GM12878 (cell line): ENCODE data around the gene RAP1B. TPM values are rescaled to one million over a fixed set of nuclear protein-coding genes. Genes with fewer than 3 reads are reported as not detected.

ENCODE experiments used
- ATAC-seq: fragments of 200-7000 bp; cut with Tn5 transposase; 3 replicates; pipeline ENCODE4 v1.9.1; 2020; ENCODE audit warnings: mild to moderate bottlenecking, moderate library complexity
- BruUV-seq: library from RNA; stranded (reverse); fragments of 400-500 nt; replicated peaks from 2 replicates; lab custom pipeline; 2021; lab: Mats Ljungman, UMichigan
- CTCF ChIA-PET: fragments of 300-600 bp; sonication (Branson Sonifier 250); formaldehyde crosslinking; extraction: SDS; loops from one replicate; lab custom pipeline; 2021; ENCODE audit warnings: inconsistent platforms; lab: Yijun Ruan, JAX
- POLR2A ChIA-PET: fragments of 350-600 bp; formaldehyde crosslinking; extraction: SDS; loops from one replicate; lab custom pipeline; 2021; ENCODE audit warnings: inconsistent platforms; lab: Charles Lee
- RAD21 ChIA-PET: fragments of 300-600 bp; sonication (Branson Sonifier 250); formaldehyde crosslinking; loops from one replicate; lab custom pipeline; 2023; ENCODE audit warnings: antibody characterized with exemption; ENCODE audit not compliant: unreplicated experiment; lab: Charles Lee
- SMC1A ChIA-PET: fragments of 300-600 bp; sonication (Branson Sonifier 250); formaldehyde crosslinking; loops from one replicate; lab custom pipeline; 2023; ENCODE audit not compliant: unreplicated experiment, uncharacterized antibody; lab: Charles Lee
- DNase-seq: peaks from one replicate; pipeline ENCODE4 v3.0.0-alpha.2; 2011; ENCODE audit warnings: low read depth, low spot score
- FAIRE-seq: peaks from 3 replicates; lab custom pipeline; 2011; peaks lifted over from hg19 to GRCh38; lab: Jason Lieb, UNC
- H2AFZ ChIP-seq: 2 replicates; pipeline ENCODE4 v1.6.0; 2011; ENCODE audit warnings: low read depth, low read length, control low read depth; ENCODE audit not compliant: control insufficient read depth
- H3K27ac ChIP-seq: 2 replicates; pipeline ENCODE4 v1.5.1; 2011; ENCODE audit warnings: control low read depth; ENCODE audit not compliant: control insufficient read depth, insufficient read depth
- H3K27me3 ChIP-seq, 2 experiments: replicated peaks in 1 of 2; 2 replicates each; pipeline versions ENCODE4 v1.6.0 to v1.6.1; 2011; ENCODE audit warnings: low read length in 1 of 2; ENCODE audit not compliant: control insufficient read depth in 2 of 2, insufficient read depth in 2 of 2
- H3K36me3 ChIP-seq, 2 experiments: 2 replicates each; pipeline ENCODE4 v1.5.1; 2011; ENCODE audit warnings: low read length in 1 of 2; ENCODE audit not compliant: control insufficient read depth in 2 of 2, insufficient read depth in 2 of 2
- H3K4me1 ChIP-seq: 2 replicates; pipeline ENCODE4 v1.6.1; 2011; ENCODE audit warnings: mild to moderate bottlenecking, low read length, moderate library complexity, mixed read lengths; ENCODE audit not compliant: control insufficient read depth, insufficient read depth
- H3K4me2 ChIP-seq: 2 replicates; pipeline ENCODE4 v1.6.0; 2011; ENCODE audit warnings: control low read depth; ENCODE audit not compliant: control insufficient read depth, insufficient read depth
- H3K4me3 ChIP-seq: fragments of 200-600 bp; sonication (generic); 2 replicates; pipeline ENCODE4 v1.5.1; 2016
- H3K79me2 ChIP-seq: 2 replicates; pipeline ENCODE4 v1.6.0; 2011; ENCODE audit warnings: low read length; ENCODE audit not compliant: control insufficient read depth, insufficient read depth
- H3K9ac ChIP-seq: 2 replicates; pipeline ENCODE4 v1.8.0; 2011; ENCODE audit warnings: low read length, control low read depth, mixed read lengths; ENCODE audit not compliant: control insufficient read depth, insufficient read depth
- H3K9me3 ChIP-seq: replicated peaks from 3 replicates; pipeline ENCODE4 v1.5.1; 2011; ENCODE audit warnings: mild to moderate bottlenecking, low read length; ENCODE audit not compliant: control insufficient read depth, insufficient read depth
- H4K20me1 ChIP-seq: 2 replicates; pipeline ENCODE4 v1.6.0; 2011; ENCODE audit not compliant: control insufficient read depth, insufficient read depth
- BHLHE40 ChIP-seq, 2 experiments: fragments of 450-650 bp in 1 of 2; IDR thresholded peaks; 2 replicates each; pipeline ENCODE4 v1.6.1; 2011 to 2017; ENCODE audit warnings: low read depth in 2 of 2, borderline replicate concordance in 1 of 2, improper control_type of control experiment in 1 of 2, low read length in 1 of 2, mild to moderate bottlenecking in 1 of 2
- EZH2 ChIP-seq: IDR thresholded peaks from 2 replicates; pipeline ENCODE4 v1.6.1; 2012; ENCODE audit warnings: low read depth, mild to moderate bottlenecking, control low read depth, inconsistent platforms, low read length, borderline replicate concordance; ENCODE audit not compliant: control insufficient read depth
- HDAC2 ChIP-seq: fragments of 200-600 bp; sonication (generic); IDR thresholded peaks from 2 replicates; pipeline ENCODE4 v1.6.1; 2017
- JUNB ChIP-seq: IDR thresholded peaks from 2 replicates; pipeline ENCODE4 v1.6.1; 2016; ENCODE audit warnings: antibody characterized with exemption, mild to moderate bottlenecking
- NFYB ChIP-seq: IDR thresholded peaks from 2 replicates; pipeline ENCODE4 v1.6.1; 2011; ENCODE audit warnings: low read depth, mild to moderate bottlenecking, low read length, improper control_type of control experiment, moderate library complexity; ENCODE audit not compliant: insufficient read depth
- NR2C2 ChIP-seq: IDR thresholded peaks from 2 replicates; pipeline ENCODE4 v1.6.1; 2011; ENCODE audit warnings: borderline replicate concordance, low read depth; ENCODE audit not compliant: control insufficient read depth, insufficient read length
- NRF1 ChIP-seq: conservative IDR thresholded peaks from 2 replicates; pipeline ENCODE4 v1.6.1; 2011; ENCODE audit warnings: mild to moderate bottlenecking, low read depth, low read length, improper control_type of control experiment
- PAX8 ChIP-seq: fragments of 450-650 bp; IDR thresholded peaks from 2 replicates; pipeline ENCODE4 v1.6.1; 2017; ENCODE audit warnings: mild to moderate bottlenecking, moderate library complexity
- SIN3A ChIP-seq: IDR thresholded peaks from 2 replicates; pipeline ENCODE4 v1.6.1; 2012; ENCODE audit warnings: low read depth, low read length, improper control_type of control experiment
- SRF ChIP-seq, 2 experiments: IDR thresholded peaks; 2 replicates each; pipeline ENCODE4 v1.6.1; 2011; ENCODE audit warnings: low read depth in 2 of 2, low read length in 2 of 2, mild to moderate bottlenecking in 1 of 2, moderate library complexity in 1 of 2
- WRNIP1 ChIP-seq: IDR thresholded peaks from 2 replicates; pipeline ENCODE4 v1.6.1; 2011; ENCODE audit warnings: low read depth, low read length, improper control_type of control experiment, borderline replicate concordance
- YBX1 ChIP-seq: fragments of 450-650 bp; IDR thresholded peaks from 2 replicates; pipeline ENCODE4 v1.6.1; 2016; ENCODE audit warnings: antibody characterized with exemption
- ZNF217 ChIP-seq: fragments of 450-650 bp; IDR thresholded peaks from 2 replicates; pipeline ENCODE4 v1.6.1; 2017; ENCODE audit warnings: antibody characterized with exemption, mild to moderate bottlenecking
- ZNF24 ChIP-seq: fragments of 450-650 bp; IDR thresholded peaks from 2 replicates; pipeline ENCODE4 v1.6.1; 2017; ENCODE audit warnings: antibody characterized with exemption, mild to moderate bottlenecking
- WGBS: methylation state at CpG from one replicate; pipeline ENCODE4 v1.1.6; 2016; ENCODE audit warnings: low lambda C conversion rate; ENCODE audit not compliant: insufficient replicate concordance, insufficient coverage; ENCODE audit errors: missing lambda C conversion rate; 5-methylcytosine and 5-hydroxymethylcytosine counted together
- in situ Hi-C: fragments of 300-500 bp; cut with MboI; formaldehyde crosslinking; loops from 9 replicates; pipeline ENCODE4 v1.14.3; 2018; ENCODE audit warnings: mixed read lengths
- intact Hi-C: fragments of 100-400 bp; cut with micrococcal nuclease; formaldehyde crosslinking; loops from one replicate; pipeline ENCODE4 v1.14.2; 2022; ENCODE audit not compliant: unreplicated experiment
- polyA plus RNA-seq, 11 experiments: library from polyadenylated mRNA; depleted of rRNA in 4 of 11; unstranded in 6 of 11; stranded (reverse) in 5 of 11; fragments of >200 nt; fragmentation: Nextera tagmentation in 4 of 11; fragmentation: Illumina TruSeq in 1 of 11; extraction: Ambion mirVana in 4 of 11; extraction: Trizol in 1 of 11; gene quantifications; 1 replicate in 1 of 11; 2 replicates in 10 of 11; pipeline versions ENCODE4 v1.2.1 to v1.2.3, GENCODE V29; 2011 to 2016; ENCODE audit warnings: inconsistent platforms in 2 of 11, missing spikeins in 2 of 11, low read depth in 1 of 11
- total RNA-seq, 4 experiments: library from RNA; depleted of rRNA in 3 of 4; stranded (reverse); fragments of >200 nt in 3 of 4; fragmentation: Illumina TruSeq in 1 of 4; extraction: Trizol in 1 of 4; gene quantifications; 2 replicates each; pipeline versions ENCODE4 v1.2.1 to v1.2.3, GENCODE V29; 2013 to 2021
- TF ChIP-seq, protein P1 (sequence below): fragments of 450-650 bp; formaldehyde crosslinking; IDR thresholded peaks from 2 replicates; pipeline ENCODE4 v1.4.0; 2022; ENCODE audit warnings: mild to moderate bottlenecking, moderate library complexity
- TF ChIP-seq, protein P2 (sequence below): fragments of 450-650 bp; IDR thresholded peaks from 2 replicates; pipeline ENCODE4 v1.6.1; 2017; ENCODE audit warnings: borderline replicate concordance
- TF ChIP-seq, protein P3 (sequence below): IDR thresholded peaks from 2 replicates; pipeline ENCODE4 v1.6.1; 2012; ENCODE audit warnings: low read depth, low read length, improper control_type of control experiment
- TF ChIP-seq, protein P4 (sequence below): fragments of 450-650 bp; conservative IDR thresholded peaks from 2 replicates; pipeline ENCODE4 v1.6.1; 2017; ENCODE audit warnings: mild to moderate bottlenecking, moderate library complexity

RAP1B gene
- total and polyA plus RNA-seq, 10 of the 15 experiments (the other 5 are each of a cell fraction or from before 2014, with no cell fraction given), result 88.9 to 219 (median 127) TPM

DNA sequence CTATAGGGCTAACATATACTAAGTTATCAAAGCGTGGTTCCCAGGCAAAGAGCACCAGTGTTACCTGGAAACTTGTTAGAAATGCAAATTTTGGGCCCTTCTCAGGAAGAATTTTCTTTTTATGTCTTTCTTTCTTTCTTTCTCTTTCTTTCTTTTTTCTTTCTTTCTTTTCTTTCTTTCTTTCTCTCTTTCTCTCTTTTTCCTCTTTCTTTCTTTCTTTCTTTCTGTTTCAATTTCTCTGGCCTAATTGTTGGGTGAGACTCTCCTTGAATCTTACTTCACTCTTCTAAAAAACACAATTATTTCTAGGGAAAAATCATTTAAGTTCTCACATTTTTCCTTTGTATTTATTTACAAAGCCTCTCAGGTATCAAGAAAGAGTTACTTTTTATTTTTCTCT lies 46.5 kb upstream of the RAP1B start:
- CTCF ChIA-PET, result interaction anchor here (1.0 kb wide), 3 partner anchors 11 to 248 kb away, joined by 3 to 4 read pairs (median 3); no protein-coding TSS in a partner anchor

More for the DNA sequence above, 46.5 kb upstream of the RAP1B start:
- Histone ChIP-seq H2AFZ (no peak overlapping the region), H3K4me2 (no peak overlapping the region), H4K20me1 (no peaks in the 10 kb centered on the region), H3K4me1 (peaks cover 3% of the 10 kb centered on the region; the same call in 1 of the 2 replicates), H3K36me3 (no peaks in the 10 kb centered on the region), H3K4me3 (no peak overlapping the region), H3K9me3 (no peaks in the 10 kb centered on the region), H3K79me2 (no peaks in the 10 kb centered on the region), H3K27me3 (no peaks in the 10 kb centered on the region), H3K9ac (no peak overlapping the region), H3K27ac (no peak overlapping the region)
- POLR2A ChIA-PET, result interaction anchor here (0.7 to 0.8 kb wide), 2 partner anchors 86 to 149 kb away, joined by 3 read pairs; no protein-coding TSS in a partner anchor
- ATAC-seq (no peak), FAIRE-seq (no peak), DNase-seq (no peak)
- RAD21 ChIA-PET, result no interaction called here
- in situ Hi-C loops (no loop called here), intact Hi-C loops (no loop called here)
- no TSS peak for BruUV-seq
- SMC1A ChIA-PET, result interaction anchor here (1.1 kb wide), 1 partner anchor 221 kb away, joined by 3 read pairs; no protein-coding TSS in a partner anchor
- TF ChIP-seq NRF1 (no peak), ZNF24 (no peak), HDAC2 (no peak), YBX1 (no peak), SRF (IDR thresholded peaks at IDR 0.05; ENCODE audit: low read depth in 2 of 2, low read length in 2 of 2) (no peak), BHLHE40 (IDR thresholded peaks at IDR 0.05; ENCODE audit: borderline replicate concordance in 1 of 2, low read depth in 2 of 2, low read length in 1 of 2) (no peak), EZH2 (no peak), PAX8 (no peak), WRNIP1 (no peak), ZNF217 (no peak), NR2C2 (no peak), JUNB (no peak), NFYB (no peak), SIN3A (no peak)
- TF ChIP-seq, protein P1, sequence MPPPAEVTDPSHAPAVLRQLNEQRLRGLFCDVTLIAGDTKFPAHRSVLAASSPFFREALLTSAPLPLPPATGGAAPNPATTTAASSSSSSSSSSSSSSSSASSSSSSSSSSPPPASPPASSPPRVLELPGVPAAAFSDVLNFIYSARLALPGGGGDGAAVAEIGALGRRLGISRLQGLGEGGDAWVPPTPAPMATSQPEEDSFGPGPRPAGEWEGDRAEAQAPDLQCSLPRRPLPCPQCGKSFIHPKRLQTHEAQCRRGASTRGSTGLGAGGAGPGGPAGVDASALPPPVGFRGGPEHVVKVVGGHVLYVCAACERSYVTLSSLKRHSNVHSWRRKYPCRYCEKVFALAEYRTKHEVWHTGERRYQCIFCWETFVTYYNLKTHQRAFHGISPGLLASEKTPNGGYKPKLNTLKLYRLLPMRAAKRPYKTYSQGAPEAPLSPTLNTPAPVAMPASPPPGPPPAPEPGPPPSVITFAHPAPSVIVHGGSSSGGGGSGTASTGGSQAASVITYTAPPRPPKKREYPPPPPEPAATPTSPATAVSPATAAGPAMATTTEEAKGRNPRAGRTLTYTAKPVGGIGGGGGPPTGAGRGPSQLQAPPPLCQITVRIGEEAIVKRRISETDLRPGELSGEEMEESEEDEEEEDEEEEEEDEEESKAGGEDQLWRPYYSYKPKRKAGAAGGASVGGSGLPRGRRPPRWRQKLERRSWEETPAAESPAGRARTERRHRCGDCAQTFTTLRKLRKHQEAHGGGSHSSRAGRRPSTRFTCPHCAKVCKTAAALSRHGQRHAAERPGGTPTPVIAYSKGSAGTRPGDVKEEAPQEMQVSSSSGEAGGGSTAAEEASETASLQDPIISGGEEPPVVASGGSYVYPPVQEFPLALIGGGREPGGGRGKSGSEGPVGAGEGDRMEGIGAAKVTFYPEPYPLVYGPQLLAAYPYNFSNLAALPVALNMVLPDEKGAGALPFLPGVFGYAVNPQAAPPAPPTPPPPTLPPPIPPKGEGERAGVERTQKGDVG, result no peak
- TF ChIP-seq, protein P2, sequence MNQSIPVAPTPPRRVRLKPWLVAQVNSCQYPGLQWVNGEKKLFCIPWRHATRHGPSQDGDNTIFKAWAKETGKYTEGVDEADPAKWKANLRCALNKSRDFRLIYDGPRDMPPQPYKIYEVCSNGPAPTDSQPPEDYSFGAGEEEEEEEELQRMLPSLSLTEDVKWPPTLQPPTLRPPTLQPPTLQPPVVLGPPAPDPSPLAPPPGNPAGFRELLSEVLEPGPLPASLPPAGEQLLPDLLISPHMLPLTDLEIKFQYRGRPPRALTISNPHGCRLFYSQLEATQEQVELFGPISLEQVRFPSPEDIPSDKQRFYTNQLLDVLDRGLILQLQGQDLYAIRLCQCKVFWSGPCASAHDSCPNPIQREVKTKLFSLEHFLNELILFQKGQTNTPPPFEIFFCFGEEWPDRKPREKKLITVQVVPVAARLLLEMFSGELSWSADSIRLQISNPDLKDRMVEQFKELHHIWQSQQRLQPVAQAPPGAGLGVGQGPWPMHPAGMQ, result no peak
- TF ChIP-seq, protein P3, sequence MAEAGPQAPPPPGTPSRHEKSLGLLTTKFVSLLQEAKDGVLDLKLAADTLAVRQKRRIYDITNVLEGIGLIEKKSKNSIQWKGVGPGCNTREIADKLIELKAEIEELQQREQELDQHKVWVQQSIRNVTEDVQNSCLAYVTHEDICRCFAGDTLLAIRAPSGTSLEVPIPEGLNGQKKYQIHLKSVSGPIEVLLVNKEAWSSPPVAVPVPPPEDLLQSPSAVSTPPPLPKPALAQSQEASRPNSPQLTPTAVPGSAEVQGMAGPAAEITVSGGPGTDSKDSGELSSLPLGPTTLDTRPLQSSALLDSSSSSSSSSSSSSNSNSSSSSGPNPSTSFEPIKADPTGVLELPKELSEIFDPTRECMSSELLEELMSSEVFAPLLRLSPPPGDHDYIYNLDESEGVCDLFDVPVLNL, result no peak
- TF ChIP-seq, protein P4, sequence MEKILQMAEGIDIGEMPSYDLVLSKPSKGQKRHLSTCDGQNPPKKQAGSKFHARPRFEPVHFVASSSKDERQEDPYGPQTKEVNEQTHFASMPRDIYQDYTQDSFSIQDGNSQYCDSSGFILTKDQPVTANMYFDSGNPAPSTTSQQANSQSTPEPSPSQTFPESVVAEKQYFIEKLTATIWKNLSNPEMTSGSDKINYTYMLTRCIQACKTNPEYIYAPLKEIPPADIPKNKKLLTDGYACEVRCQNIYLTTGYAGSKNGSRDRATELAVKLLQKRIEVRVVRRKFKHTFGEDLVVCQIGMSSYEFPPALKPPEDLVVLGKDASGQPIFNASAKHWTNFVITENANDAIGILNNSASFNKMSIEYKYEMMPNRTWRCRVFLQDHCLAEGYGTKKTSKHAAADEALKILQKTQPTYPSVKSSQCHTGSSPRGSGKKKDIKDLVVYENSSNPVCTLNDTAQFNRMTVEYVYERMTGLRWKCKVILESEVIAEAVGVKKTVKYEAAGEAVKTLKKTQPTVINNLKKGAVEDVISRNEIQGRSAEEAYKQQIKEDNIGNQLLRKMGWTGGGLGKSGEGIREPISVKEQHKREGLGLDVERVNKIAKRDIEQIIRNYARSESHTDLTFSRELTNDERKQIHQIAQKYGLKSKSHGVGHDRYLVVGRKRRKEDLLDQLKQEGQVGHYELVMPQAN, result no peak
- 0% methylated on average over 1 of the region's 1 CpG for WGBS
